ENCODE results near the gene ZNF407. TPM values are rescaled to one million over a fixed set of nuclear protein-coding genes. Genes with fewer than 3 reads are reported as not detected.

The ZNF407 gene
- total and polyA plus RNA-seq, 4 donors = 2.8 to 34.9 (median 9.5) TPM

DNA sequence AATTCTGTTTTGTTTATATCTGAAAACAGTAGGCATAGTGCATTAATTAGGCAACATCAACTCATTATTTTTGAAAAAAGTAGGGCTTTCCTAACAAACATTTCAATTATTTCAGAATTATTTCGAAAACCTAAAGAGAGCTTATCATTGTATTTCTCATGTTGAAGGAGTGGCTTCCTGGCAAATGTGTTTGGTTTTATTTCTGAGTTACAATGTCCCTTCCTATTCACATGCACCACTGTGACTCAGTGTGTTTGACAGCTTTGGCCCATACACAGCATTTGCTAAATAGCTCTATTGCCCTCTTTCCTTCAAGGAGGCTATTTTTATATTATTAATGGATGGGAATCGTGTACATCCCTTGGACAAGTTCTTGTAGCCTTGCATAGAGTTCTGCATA lies 405.4 kb downstream of the ZNF407 start:
- H3K27me3 ChIP-seq (ENCODE audit: control insufficient read depth in 3 of 3, insufficient read depth in 3 of 3, low read length in 2 of 3) = peaks cover 0 to 2% (median 0%) of the 10 kb centered on the region in 3 donors
- TF ChIP-seq CTCF (IDR thresholded peaks at IDR 0.05; ENCODE audit: control extremely low read depth, extremely low read depth) = no peak
- peaks cover 0 to 4% (median 0%) of the 10 kb centered on the region in 5 donors for H3K4me1 ChIP-seq (ENCODE audit: control insufficient read depth in 5 of 5, insufficient read depth in 5 of 5, low read length in 5 of 5)
- no peak overlapping the region for H3K27ac ChIP-seq (ENCODE audit: low read depth in 1 of 2, low read length in 1 of 2)
- DNase-seq (no peak), ATAC-seq (ENCODE audit: insufficient read depth, low FRiP score) (no peak)
- H3K36me3 ChIP-seq (ENCODE audit: control insufficient read depth in 4 of 4, insufficient read depth in 4 of 4, low read length in 4 of 4) = no peaks in the 10 kb centered on the region
- no peak overlapping the region for H3K9ac ChIP-seq (ENCODE audit: insufficient read depth in 1 of 2, low read length in 2 of 2)
- no peaks in the 10 kb centered on the region for H3K9me3 ChIP-seq (ENCODE audit: control insufficient read depth in 4 of 4, insufficient read depth in 3 of 4, low read length in 3 of 4)
- no peak overlapping the region for H3K4me3 ChIP-seq
- WGBS, 2 donors = 56 to 70% methylated on average over 2 of the region's 2 CpGs

GRCh38 chr18:75003764-75004690 lies 406.4 kb downstream of the ZNF407 start:
- peak in 1 of 3 donors; percentile 13 for DNase-seq

GRCh38 chr18:75005626-75006025 lies 408.0 kb downstream of the ZNF407 start:
- Histone ChIP-seq H3K4me1 (ENCODE audit: control insufficient read depth in 5 of 5, insufficient read depth in 5 of 5, low read length in 5 of 5) (peaks cover 0 to 6% (median 0%) of the 10 kb centered on the region in 5 donors), H3K36me3 (ENCODE audit: control insufficient read depth in 4 of 4, insufficient read depth in 4 of 4, low read length in 4 of 4) (no peaks in the 10 kb centered on the region), H3K9ac (ENCODE audit: insufficient read depth in 1 of 2, low read length in 2 of 2) (peak overlapping the region in 1 of 2 donors; percentile 42), H3K4me3 (no peak overlapping the region), H3K27me3 (ENCODE audit: control insufficient read depth in 3 of 3, insufficient read depth in 3 of 3, low read length in 2 of 3) (peaks cover 0 to 2% (median 0%) of the 10 kb centered on the region in 3 donors), H3K9me3 (ENCODE audit: control insufficient read depth in 4 of 4, insufficient read depth in 3 of 4, low read length in 3 of 4) (no peaks in the 10 kb centered on the region), H3K27ac (ENCODE audit: low read depth in 1 of 2, low read length in 1 of 2) (no peak overlapping the region)
- 53 to 75% methylated on average over 8 of the region's 8 CpGs for WGBS, 2 donors
- no peak for TF ChIP-seq CTCF (IDR thresholded peaks at IDR 0.05; ENCODE audit: control extremely low read depth, extremely low read depth)
- DNase-seq = peak; percentile 26 to 69 (median 31)
- ATAC-seq (ENCODE audit: insufficient read depth, low FRiP score) = no peak

More at GRCh38 chr18:75003764-75004690, 406.4 kb downstream of the ZNF407 start:
- Histone ChIP-seq H3K4me1 (ENCODE audit: control insufficient read depth in 5 of 5, insufficient read depth in 5 of 5, low read length in 5 of 5) (peaks cover 0 to 4% (median 0%) of the 10 kb centered on the region in 5 donors), H3K36me3 (ENCODE audit: control insufficient read depth in 4 of 4, insufficient read depth in 4 of 4, low read length in 4 of 4) (no peaks in the 10 kb centered on the region), H3K27ac (ENCODE audit: low read depth in 1 of 2, low read length in 1 of 2) (no peak overlapping the region), H3K27me3 (ENCODE audit: control insufficient read depth in 3 of 3, insufficient read depth in 3 of 3, low read length in 2 of 3) (peaks cover 0 to 2% (median 0%) of the 10 kb centered on the region in 3 donors), H3K9ac (ENCODE audit: insufficient read depth in 1 of 2, low read length in 2 of 2) (no peak overlapping the region), H3K9me3 (ENCODE audit: control insufficient read depth in 4 of 4, insufficient read depth in 3 of 4, low read length in 3 of 4) (no peaks in the 10 kb centered on the region), H3K4me3 (no peak overlapping the region)
- no peak for TF ChIP-seq CTCF (IDR thresholded peaks at IDR 0.05; ENCODE audit: control extremely low read depth, extremely low read depth)
- WGBS, 2 donors = 86 to 93% methylated on average over 23 of the region's 23 CpGs
- ATAC-seq (ENCODE audit: insufficient read depth, low FRiP score) = no peak
